ENCODE results near the gene CHCHD1.
"Not testable (repeated sequence)": the region's sequence is repeated elsewhere in the genome, so short reads cannot be mapped to it uniquely, and the experiment has no call there.

The CHCHD1 gene

GRCh38 chr10:73814276-73814895, 32.5 kb downstream of the CHCHD1 start:
- no peak for DNase-seq

GRCh38 chr10:73814896-73815718, 33.3 kb downstream of the CHCHD1 start:
- no peak for DNase-seq

GRCh38 chr10:73815719-73816030, 33.8 kb downstream of the CHCHD1 start:
- no peak for DNase-seq

GRCh38 chr10:73816917-73817729, 35.3 kb downstream of the CHCHD1 start:
- no peak for DNase-seq

- no peak for DNase-seq
Observed at GRCh38 chr10:73817826-73818225, 36.0 kb downstream of the CHCHD1 start.

- no peak for DNase-seq
Observed at GRCh38 chr10:73818402-73818801, 36.6 kb downstream of the CHCHD1 start.

- no peak for DNase-seq
Observed at GRCh38 chr10:73819081-73819480, 37.2 kb downstream of the CHCHD1 start.

- no peak for DNase-seq
Observed at GRCh38 chr10:73819513-73820093, 37.8 kb downstream of the CHCHD1 start.

GRCh38 chr10:73823391-73823790, 41.5 kb downstream of the CHCHD1 start:
- no peak for DNase-seq

- no peak for DNase-seq
Observed at GRCh38 chr10:73824146-73824725, 42.4 kb downstream of the CHCHD1 start.

GRCh38 chr10:73827346-73828089, 45.7 kb downstream of the CHCHD1 start:
- DNase-seq, result no peak

- no peak for DNase-seq
Observed at GRCh38 chr10:73828161-73828560, 46.3 kb downstream of the CHCHD1 start.

GRCh38 chr10:73829090-73829489, 47.2 kb downstream of the CHCHD1 start:
- DNase-seq, result not testable (repeated sequence)

Data from activated gamma-delta T cell (primary cell).